ENCODE data around the gene DOCK7. TPM values are rescaled to one million over a fixed set of nuclear protein-coding genes. Genes with fewer than 3 reads are reported as not detected.
"Not testable (repeated sequence)": the region's sequence is repeated elsewhere in the genome, so short reads cannot be mapped to it uniquely, and the experiment has no call there.

The DOCK7 gene
- total RNA-seq, 2 donors from 2014 or later: 18.8 to 22.0 TPM

DNA sequence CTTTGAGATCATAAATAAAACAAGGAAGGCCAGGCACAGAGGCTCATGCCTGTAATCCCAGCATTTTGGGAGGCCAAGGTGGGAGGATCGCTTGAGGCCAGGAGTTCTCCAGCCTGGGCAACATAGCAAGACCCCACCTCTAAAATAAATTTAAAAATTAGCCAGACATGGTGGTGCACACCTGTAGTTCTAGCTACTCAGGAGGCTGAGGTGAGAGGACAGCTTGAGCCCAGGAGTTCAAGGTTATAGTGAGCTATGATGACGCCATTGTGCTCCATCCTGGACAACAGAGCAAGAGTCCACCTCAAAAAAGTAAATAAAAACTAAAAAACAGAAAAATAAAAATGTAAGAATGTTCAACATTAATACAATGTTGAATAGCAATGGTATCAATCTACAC is 10.4 kb downstream of the DOCK7 start:
- not testable (repeated sequence) for H3K4me1 Mint-ChIP-seq; H3K4me3 Mint-ChIP-seq; ATAC-seq (replicated peaks); H3K36me3 Mint-ChIP-seq (ENCODE audit: low read depth); H3K9me3 Mint-ChIP-seq; H3K27me3 Mint-ChIP-seq; H3K27ac Mint-ChIP-seq

DNA sequence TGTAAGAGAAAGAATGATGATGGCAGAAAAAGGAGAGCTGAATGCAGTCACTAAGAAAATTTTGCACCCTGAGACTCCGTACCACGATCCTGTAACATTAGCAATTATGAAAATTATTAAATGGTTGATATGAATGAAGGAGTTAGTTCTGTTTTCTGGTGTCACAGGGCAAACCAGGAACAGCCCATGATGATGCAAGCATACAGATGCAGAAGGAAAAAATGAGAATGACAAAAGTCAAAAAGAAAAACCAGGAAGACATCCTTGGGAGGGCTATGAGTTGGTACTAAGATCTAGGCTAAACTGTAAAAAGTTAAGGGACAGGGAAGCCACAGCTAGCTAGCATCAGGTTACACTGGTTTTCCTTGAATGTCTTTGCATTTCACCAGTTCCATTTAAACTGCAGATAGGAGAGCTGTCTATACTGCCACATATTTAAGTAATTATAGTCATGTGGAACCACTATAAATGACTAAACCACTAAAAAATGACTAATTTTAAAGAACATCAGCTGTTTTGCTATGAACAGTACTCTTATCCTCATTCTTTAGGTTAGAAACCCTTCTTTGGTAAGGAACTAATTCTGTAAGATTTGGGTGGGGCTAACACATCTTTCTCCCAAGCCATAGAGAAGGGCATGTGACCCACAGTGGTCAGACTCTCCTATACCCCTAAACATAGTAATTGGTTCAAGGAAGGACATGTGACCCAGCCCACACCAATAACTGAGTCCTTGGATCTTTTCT is 11.4 kb downstream of the DOCK7 start:
- Mint-ChIP-seq H3K4me1 (peaks cover 3% of the 10 kb centered on the region), H3K36me3 (ENCODE audit: low read depth) (no peaks in the 10 kb centered on the region), H3K9me3 (no peaks in the 10 kb centered on the region), H3K4me3 (no peak overlapping the region), H3K27ac (no peak overlapping the region), H3K27me3 (no peaks in the 10 kb centered on the region)
- ATAC-seq (replicated peaks): peak; percentile 59

DNA sequence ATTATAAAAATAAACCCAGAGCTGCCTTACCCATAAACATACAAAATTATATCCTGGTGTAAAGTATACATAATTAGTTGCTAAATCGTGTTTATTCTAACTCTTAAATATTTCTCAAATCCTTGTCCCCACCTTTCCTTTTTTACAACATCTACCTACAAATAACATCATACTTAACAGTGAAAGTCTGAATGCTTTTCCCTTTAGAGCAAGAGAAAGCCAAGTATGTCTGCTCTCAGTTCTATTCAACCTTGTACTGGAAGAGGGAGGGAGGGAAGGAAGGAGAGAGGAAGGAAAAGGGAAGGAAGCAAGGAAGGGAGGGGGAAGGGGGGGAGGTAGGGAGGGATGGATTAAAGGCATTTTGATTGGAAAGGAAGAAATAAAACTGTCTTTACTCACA is 14.6 kb downstream of the DOCK7 start:
- Mint-ChIP-seq H3K27me3 (no peaks in the 10 kb centered on the region), H3K4me1 (peaks cover 3% of the 10 kb centered on the region), H3K27ac (no peak overlapping the region), H3K36me3 (ENCODE audit: low read depth) (no peaks in the 10 kb centered on the region), H3K9me3 (no peaks in the 10 kb centered on the region), H3K4me3 (no peak overlapping the region)
- no peak for ATAC-seq (replicated peaks)

DNA sequence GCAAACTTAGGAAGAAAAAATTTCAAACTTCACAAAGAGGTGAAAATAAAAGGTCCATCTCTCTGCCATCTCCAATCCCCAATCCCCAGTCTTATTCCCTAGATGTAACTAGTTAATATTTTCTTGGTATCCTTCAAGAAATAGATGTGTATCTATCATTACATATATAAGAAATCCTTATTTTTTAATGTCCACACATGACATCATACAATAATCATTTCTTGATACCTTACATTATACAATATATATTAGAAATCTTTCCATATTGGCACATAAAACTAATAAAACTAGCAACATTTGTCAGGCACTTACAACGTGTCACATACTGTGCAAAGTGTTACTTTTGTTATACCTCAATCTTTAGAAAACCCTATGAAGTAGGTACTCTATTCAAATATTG is 16.2 kb downstream of the DOCK7 start:
- Mint-ChIP-seq H3K36me3 (ENCODE audit: low read depth) (no peaks in the 10 kb centered on the region), H3K9me3 (no peaks in the 10 kb centered on the region), H3K4me1 (peaks cover 3% of the 10 kb centered on the region), H3K27ac (no peak overlapping the region), H3K27me3 (no peaks in the 10 kb centered on the region), H3K4me3 (no peak overlapping the region)
- ATAC-seq (replicated peaks): no peak

DNA sequence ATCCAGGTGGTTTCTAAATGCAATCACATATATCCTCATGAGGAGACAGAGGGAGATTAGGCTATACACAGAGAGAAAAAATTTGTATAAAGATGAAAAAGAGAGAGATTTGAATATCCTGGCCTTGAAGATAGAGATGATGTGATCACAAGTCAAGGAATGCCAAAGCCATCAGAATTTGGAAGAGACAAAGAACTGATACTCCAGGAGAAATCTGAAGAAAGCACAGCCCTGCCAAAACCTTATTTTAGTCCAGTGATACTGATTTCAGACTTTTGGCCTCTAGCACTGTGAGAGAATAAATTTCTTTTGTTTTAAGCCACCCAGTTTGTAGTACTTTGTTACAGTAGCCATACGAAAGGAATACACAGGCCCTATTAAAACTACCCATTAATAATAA is 33.4 kb downstream of the DOCK7 start:
- Mint-ChIP-seq H3K9me3 (no peaks in the 10 kb centered on the region), H3K27ac (no peak overlapping the region), H3K36me3 (ENCODE audit: low read depth) (peaks cover 8% of the 10 kb centered on the region), H3K4me3 (no peak overlapping the region), H3K27me3 (no peaks in the 10 kb centered on the region), H3K4me1 (no peaks in the 10 kb centered on the region)
- no peak for ATAC-seq (replicated peaks)

DNA sequence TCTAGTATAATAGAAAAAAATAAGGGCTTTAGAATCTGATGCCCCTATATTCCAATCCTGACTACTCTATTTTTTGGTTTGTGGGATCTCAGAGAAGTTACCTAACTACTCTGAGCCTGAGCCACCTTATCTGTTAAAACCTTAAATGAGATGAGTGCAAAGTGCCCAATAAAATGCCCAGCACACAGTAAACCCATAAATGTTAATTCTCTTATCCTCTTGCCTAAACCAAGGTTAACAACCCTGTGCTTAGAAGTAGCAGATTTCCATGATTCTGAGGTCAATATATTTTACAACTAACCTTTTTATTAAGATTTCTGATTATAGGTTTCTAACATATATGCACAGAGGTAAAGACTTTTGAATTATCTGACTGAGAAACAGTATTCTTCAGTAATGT is 35.8 kb downstream of the DOCK7 start:
- no peaks in the 10 kb centered on the region for H3K9me3 Mint-ChIP-seq
- H3K4me1 Mint-ChIP-seq: no peaks in the 10 kb centered on the region
- ATAC-seq (replicated peaks): no peak
- no peak overlapping the region for H3K27ac Mint-ChIP-seq
- peaks cover 8% of the 10 kb centered on the region for H3K36me3 Mint-ChIP-seq (ENCODE audit: low read depth)
- H3K27me3 Mint-ChIP-seq: no peaks in the 10 kb centered on the region
- H3K4me3 Mint-ChIP-seq: no peak overlapping the region

DNA sequence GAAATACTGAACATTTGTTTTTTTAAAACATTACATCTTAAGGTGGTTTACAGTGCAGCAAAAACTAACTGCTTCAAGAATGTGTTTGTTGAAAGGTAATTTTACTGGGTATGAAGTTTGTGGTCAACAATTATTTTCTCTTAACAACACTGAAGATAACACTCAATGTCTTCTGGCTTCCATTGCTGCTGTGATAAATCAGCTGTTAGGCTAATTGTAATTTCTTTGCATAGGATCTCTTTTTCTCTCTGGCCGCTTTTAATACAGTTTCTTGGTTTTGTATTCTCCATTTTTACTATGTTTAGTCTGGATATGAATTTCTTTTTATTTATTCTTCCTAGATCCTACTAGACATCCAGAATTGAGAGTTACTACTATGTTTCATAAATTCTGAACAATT is 44.9 kb downstream of the DOCK7 start:
- Mint-ChIP-seq H3K4me3 (no peak overlapping the region), H3K36me3 (ENCODE audit: low read depth) (peaks cover 22% of the 10 kb centered on the region), H3K4me1 (no peaks in the 10 kb centered on the region), H3K9me3 (no peaks in the 10 kb centered on the region), H3K27ac (no peak overlapping the region), H3K27me3 (no peaks in the 10 kb centered on the region)
- ATAC-seq (replicated peaks): no peak

DNA sequence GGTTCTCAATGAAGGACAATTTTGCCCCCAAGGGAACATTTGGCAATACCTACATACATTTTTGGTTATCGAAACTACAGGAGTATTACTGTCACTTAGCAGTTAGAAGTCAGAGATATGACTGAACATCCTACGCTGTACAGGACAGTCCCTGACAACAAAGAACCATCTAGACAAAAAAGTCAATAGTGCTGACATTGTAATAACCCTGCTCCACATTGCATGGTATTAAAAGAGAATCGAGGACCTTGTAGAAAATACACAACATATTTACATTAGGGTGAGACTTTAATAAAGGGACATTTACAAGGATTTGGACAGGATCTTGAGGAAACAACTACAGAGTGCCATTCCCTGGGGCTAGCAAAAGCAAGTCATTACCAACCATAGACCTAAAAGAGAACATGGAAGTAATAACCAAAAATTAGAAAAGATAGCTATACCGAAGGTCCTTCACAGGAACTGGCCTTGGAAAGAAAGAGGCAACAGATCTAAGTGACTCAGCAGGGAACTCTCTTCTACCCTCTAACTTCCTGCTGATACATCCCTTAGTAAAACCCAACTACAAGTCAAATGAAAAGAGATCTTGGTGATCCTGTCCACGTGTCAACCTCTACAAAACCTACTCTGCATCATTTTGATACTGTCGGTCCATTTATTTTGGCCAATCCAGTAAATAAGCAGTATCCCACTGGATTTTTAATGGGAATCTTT is 50.6 kb downstream of the DOCK7 start:
- no peaks in the 10 kb centered on the region for H3K9me3 Mint-ChIP-seq
- H3K4me1 Mint-ChIP-seq: no peaks in the 10 kb centered on the region
- no peak overlapping the region for H3K27ac Mint-ChIP-seq
- no peak for ATAC-seq (replicated peaks)
- no peak overlapping the region for H3K4me3 Mint-ChIP-seq
- H3K27me3 Mint-ChIP-seq: no peaks in the 10 kb centered on the region
- H3K36me3 Mint-ChIP-seq (ENCODE audit: low read depth): peaks cover 21% of the 10 kb centered on the region

DNA sequence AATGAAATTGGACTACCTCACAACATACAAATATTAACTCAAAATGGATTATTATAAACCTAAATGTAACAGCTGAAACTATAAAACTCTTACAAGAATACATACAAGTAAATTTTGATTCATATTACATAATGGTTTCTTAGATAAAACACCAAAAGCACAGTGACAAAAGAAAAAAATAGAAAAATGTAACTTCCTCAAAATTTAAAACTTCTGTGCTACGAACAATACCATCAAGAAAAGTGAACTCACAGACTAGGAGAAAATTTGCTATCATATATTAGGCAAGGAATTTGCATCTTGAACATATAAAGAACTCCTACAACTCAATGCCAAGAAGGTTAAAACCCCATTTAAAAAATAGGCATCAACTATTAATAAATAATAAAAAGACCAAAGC is 59.7 kb downstream of the DOCK7 start:
- no peak for ATAC-seq (replicated peaks)

DNA sequence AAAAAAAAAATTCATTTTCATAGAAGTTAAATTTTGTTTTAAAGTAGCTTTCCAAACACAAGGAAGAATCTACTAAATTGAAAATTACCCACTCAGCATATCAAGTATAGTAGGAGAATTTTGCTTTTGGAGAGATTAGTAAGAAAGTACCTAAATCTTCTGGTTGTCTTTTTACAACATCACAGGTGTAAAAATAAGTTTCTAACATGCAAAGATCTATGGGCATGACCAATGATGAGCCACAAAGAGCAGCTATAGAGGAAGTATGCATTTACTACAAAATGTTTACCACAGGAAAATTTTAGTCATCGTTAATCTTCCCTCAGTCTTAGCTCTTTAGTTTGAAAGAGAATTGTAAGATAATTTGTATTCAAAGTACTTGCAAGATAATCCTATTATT is 62.8 kb downstream of the DOCK7 start:
- no peaks in the 10 kb centered on the region for H3K9me3 Mint-ChIP-seq
- no peak overlapping the region for H3K4me3 Mint-ChIP-seq
- H3K36me3 Mint-ChIP-seq (ENCODE audit: low read depth): peaks cover 21% of the 10 kb centered on the region
- peak overlapping the region; percentile 11 for H3K27ac Mint-ChIP-seq
- H3K27me3 Mint-ChIP-seq: no peaks in the 10 kb centered on the region
- ATAC-seq (replicated peaks): peak; percentile 56
- H3K4me1 Mint-ChIP-seq: no peaks in the 10 kb centered on the region

More for the DNA sequence above, 59.7 kb downstream of the DOCK7 start:
- peaks cover 52% of the 10 kb centered on the region for H3K36me3 Mint-ChIP-seq (ENCODE audit: low read depth)
- H3K4me3 Mint-ChIP-seq: no peak overlapping the region
- no peak overlapping the region for H3K27ac Mint-ChIP-seq
- no peaks in the 10 kb centered on the region for H3K4me1 Mint-ChIP-seq
- no peaks in the 10 kb centered on the region for H3K27me3 Mint-ChIP-seq
- H3K9me3 Mint-ChIP-seq: no peaks in the 10 kb centered on the region

DNA sequence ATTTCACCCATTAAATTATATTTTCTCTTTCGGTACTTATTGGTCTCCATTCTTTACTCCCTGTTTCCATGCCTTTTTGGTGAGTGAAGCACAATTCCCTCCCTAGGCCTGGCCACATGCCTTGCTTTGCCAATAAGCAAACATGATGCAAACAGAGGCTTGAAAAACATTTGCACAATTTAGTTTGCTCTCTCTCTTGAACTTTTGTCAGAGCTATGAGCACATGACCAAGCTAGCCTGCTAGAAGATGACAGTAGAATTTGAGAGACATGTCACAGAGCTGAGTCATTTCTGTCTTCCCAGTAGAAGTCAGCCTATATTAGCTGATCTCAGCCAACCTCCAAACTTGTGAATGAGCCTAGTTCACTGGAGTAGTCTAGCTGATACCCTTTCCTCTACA is 66.3 kb downstream of the DOCK7 start:
- no peaks in the 10 kb centered on the region for H3K27me3 Mint-ChIP-seq
- H3K27ac Mint-ChIP-seq: no peak overlapping the region
- no peaks in the 10 kb centered on the region for H3K4me1 Mint-ChIP-seq
- peak; percentile 90 for ATAC-seq (replicated peaks)
- H3K4me3 Mint-ChIP-seq: no peak overlapping the region
- H3K9me3 Mint-ChIP-seq: no peaks in the 10 kb centered on the region
- H3K36me3 Mint-ChIP-seq (ENCODE audit: low read depth): peaks cover 40% of the 10 kb centered on the region

DNA sequence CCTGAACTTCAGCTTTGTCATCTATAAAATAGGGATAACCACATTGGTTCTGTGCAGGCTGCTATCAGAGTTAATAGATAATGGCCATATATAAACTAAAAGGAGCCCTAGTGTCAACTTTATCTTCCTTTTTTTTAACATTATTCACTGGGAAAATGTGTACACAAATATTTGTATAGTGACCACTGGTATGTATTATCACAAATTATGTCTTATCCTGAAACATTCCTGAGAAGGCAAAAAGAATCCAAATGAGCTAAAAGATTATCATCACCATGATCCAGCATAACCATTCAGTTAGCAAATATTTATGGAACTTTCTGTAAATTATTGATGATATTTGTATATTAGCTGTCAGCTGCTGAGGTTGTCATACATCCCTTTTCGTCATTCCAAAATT is 74.3 kb downstream of the DOCK7 start:
- Mint-ChIP-seq H3K4me1 (no peaks in the 10 kb centered on the region), H3K27me3 (no peaks in the 10 kb centered on the region), H3K9me3 (no peaks in the 10 kb centered on the region), H3K27ac (no peak overlapping the region), H3K36me3 (ENCODE audit: low read depth) (peaks cover 20% of the 10 kb centered on the region), H3K4me3 (no peak overlapping the region)
- no peak for ATAC-seq (replicated peaks)

DNA sequence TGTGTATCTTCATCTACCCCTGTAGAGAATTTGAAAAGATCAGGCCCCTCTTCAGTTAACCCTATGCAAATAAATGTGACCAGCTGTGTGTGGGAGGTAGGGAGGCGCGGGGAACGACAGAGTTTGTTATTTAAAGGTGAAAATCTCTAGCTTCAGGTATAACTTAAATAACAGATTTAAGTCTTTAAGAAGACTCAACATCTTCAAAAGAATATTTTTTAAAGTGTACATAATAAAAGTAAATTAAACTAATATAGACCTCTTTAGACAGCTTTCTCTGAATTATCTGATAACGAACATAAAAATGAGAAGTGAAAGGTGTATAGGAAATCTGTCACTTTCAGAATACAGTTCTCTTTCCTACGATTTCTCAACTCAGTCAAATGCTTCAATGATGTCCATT is 74.9 kb downstream of the DOCK7 start:
- no peaks in the 10 kb centered on the region for H3K9me3 Mint-ChIP-seq
- peaks cover 15% of the 10 kb centered on the region for H3K36me3 Mint-ChIP-seq (ENCODE audit: low read depth)
- no peaks in the 10 kb centered on the region for H3K27me3 Mint-ChIP-seq
- ATAC-seq (replicated peaks): no peak
- H3K4me3 Mint-ChIP-seq: no peak overlapping the region
- no peaks in the 10 kb centered on the region for H3K4me1 Mint-ChIP-seq
- H3K27ac Mint-ChIP-seq: no peak overlapping the region

DNA sequence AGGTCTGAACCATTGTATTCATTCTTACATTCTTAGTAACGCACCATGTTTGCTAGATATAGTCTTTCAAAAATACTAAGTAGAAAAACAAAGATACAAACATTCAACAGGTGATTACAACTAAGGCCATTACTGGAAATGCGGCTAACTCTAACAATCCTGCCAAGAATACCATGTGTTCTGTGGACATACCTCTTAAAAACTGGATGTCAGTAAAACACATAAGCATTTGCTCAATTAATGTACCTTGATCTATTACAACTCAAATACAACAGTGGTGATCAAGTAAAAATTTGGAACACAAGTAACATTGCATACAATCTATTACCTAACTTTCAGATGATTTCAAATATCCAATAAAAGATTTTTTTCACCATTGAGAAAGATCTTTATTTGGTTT is 75.4 kb downstream of the DOCK7 start:
- no peak overlapping the region for H3K4me3 Mint-ChIP-seq
- H3K9me3 Mint-ChIP-seq: no peaks in the 10 kb centered on the region
- H3K27ac Mint-ChIP-seq: no peak overlapping the region
- no peaks in the 10 kb centered on the region for H3K4me1 Mint-ChIP-seq
- H3K36me3 Mint-ChIP-seq (ENCODE audit: low read depth): peaks cover 9% of the 10 kb centered on the region
- H3K27me3 Mint-ChIP-seq: no peaks in the 10 kb centered on the region
- ATAC-seq (replicated peaks): no peak

DNA sequence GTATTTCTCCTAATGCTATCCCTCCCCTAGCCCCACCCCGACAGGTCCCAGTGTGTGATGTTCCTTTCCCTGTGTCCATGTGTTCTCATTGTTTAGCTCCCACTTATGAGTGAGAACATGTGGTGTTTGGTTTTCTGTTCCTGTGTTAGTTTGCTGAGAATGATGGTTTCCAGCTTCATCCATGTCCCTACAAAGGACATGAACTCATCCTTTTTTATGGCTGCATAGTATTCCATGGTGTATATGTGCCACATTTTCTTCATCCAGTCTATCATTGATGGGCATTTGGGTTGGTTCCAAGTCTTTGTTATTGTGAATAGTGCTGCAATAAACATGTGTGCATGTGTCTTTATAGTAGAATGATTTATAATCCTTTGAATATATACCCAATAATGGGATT is 77.6 kb downstream of the DOCK7 start:
- H3K27ac Mint-ChIP-seq; ATAC-seq (replicated peaks); H3K4me3 Mint-ChIP-seq; H3K9me3 Mint-ChIP-seq; H3K27me3 Mint-ChIP-seq; H3K4me1 Mint-ChIP-seq; H3K36me3 Mint-ChIP-seq (ENCODE audit: low read depth): not testable (repeated sequence)

All from activated T-helper 17 cell treated with anti-CD3 and anti-CD28 coated beads, Interleukin-2, amount 50 U/mL, for 72 hours (primary cell).